Measurements from ENCODE around the gene COMT. TPM values are rescaled to one million over a fixed set of nuclear protein-coding genes. Genes with fewer than 3 reads are reported as not detected.

COMT gene
- total and polyA plus RNA-seq, 9 of the 15 experiments (the other 6 are each of a cell fraction or from before 2014, with no cell fraction given): 12.5 to 351 (median 155) TPM

- TF ChIP-seq MLX (CRISPR knock-in tag; conservative IDR thresholded peaks at IDR 0.05) (no peak), RBBP5 (IDR thresholded peaks at IDR 0.05; ENCODE audit: borderline replicate concordance, insufficient read depth, low read length, poor library complexity, severe bottlenecking) (peak; percentile 6), ELF2 (CRISPR knock-in tag; IDR thresholded peaks at IDR 0.05) (peak; percentile 91), FOXA3 (CRISPR knock-in tag; conservative IDR thresholded peaks at IDR 0.05 in 1 of 2, IDR thresholded peaks at IDR 0.05 in 1 of 2) (no peak), ELK1 (CRISPR knock-in tag; IDR thresholded peaks at IDR 0.05) (no peak), ID3 (CRISPR knock-in tag; IDR thresholded peaks at IDR 0.05) (no peak), ID3 (tag; IDR thresholded peaks at IDR 0.05) (peak; percentile 83), FOXJ3 (CRISPR knock-in tag; IDR thresholded peaks at IDR 0.05) (no peak), ZSCAN29 (IDR thresholded peaks at IDR 0.05) (peak; percentile 9; the same call in 1 of the 2 replicates), CHD1 (IDR thresholded peaks at IDR 0.05; ENCODE audit: low read length) (peak; percentile 70), KLF13 (tag; IDR thresholded peaks at IDR 0.05; ENCODE audit: borderline replicate concordance, low read depth) (peak; percentile 73; the same call in 1 of the 2 replicates), HINFP (tag; conservative IDR thresholded peaks at IDR 0.05; ENCODE audit: low read depth) (no peak), KAT8 (IDR thresholded peaks at IDR 0.05; ENCODE audit: low read depth) (no peak), CBX1 (IDR thresholded peaks at IDR 0.05; ENCODE audit: low read depth) (peak; percentile 86; the same call in 1 of the 2 replicates), EGR1 (conservative IDR thresholded peaks at IDR 0.05) (peak; percentile 87), NR2C2 (CRISPR knock-in tag; IDR thresholded peaks at IDR 0.05) (no peak), NR2C2 (tag; IDR thresholded peaks at IDR 0.05) (no peak), MAZ (CRISPR knock-in tag; conservative IDR thresholded peaks at IDR 0.05 in 1 of 2, IDR thresholded peaks at IDR 0.05 in 1 of 2) (peak in 1 of 2 experiments; percentile 93; a peak in 3 of 4 replicates), HNRNPLL (IDR thresholded peaks at IDR 0.05; ENCODE audit: low read depth, low read length, poor library complexity, severe bottlenecking) (peak; percentile 27), THAP7 (CRISPR knock-in tag; IDR thresholded peaks at IDR 0.05) (peak; percentile 64; the same call in 1 of the 2 replicates), HDAC8 (tag; IDR thresholded peaks at IDR 0.05) (no peak), BRF1 (IDR thresholded peaks at IDR 0.05; ENCODE audit: borderline replicate concordance, extremely low read depth, insufficient read length) (no peak)
Observed at GRCh38 chr22:19986410-19987341, 45.1 kb downstream of the COMT start (continued).
